T-helper 1 cell (primary cell): Measurements from ENCODE around the gene CDC42BPB.
"Not testable (repeated sequence)": the region's sequence is repeated elsewhere in the genome, so short reads cannot be mapped to it uniquely, and the experiment has no call there.

Source experiments
- DNase-seq, 5 donors: peaks; one replicate each; pipeline ENCODE4 v3.0.0-alpha.2; 2012 to 2020

Gene CDC42BPB

GRCh38 chr14:103071544-103072251 is 14.3 kb upstream of the CDC42BPB start:
- no peak for DNase-seq

DNA sequence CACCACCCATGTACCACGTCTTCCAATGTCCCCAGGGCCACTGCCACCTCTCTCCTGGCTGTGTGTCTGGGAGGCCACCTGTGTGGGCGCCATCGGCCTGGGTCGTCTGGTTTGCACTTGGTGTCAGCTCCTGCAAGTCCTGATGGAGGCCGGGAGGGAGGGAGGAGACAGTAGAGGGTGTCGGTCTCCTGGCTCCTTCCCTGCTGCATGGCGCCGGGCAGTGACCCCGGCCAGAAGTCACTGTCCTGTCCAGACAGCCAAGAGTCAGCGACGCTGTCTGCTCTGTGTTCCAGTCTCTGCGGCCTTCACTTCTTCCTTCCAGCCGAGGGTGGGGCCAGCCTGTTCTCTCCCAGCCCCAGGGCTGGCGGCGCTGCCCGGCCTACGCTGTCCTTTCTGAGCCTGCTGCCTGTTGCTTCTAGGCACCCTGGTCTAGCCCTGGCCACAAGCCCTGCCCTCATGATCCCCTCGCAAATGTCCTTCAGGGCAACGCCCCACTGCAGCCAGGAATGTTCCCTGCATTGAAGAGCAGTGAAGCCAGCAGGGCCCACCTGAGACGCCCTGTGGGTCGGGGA is 13.7 kb upstream of the CDC42BPB start:
- no peak for DNase-seq

- no peak for DNase-seq
Observed at GRCh38 chr14:103070263-103070885, 13.0 kb upstream of the CDC42BPB start.

GRCh38 chr14:103068351-103069073 is 11.2 kb upstream of the CDC42BPB start:
- no peak for DNase-seq

DNA sequence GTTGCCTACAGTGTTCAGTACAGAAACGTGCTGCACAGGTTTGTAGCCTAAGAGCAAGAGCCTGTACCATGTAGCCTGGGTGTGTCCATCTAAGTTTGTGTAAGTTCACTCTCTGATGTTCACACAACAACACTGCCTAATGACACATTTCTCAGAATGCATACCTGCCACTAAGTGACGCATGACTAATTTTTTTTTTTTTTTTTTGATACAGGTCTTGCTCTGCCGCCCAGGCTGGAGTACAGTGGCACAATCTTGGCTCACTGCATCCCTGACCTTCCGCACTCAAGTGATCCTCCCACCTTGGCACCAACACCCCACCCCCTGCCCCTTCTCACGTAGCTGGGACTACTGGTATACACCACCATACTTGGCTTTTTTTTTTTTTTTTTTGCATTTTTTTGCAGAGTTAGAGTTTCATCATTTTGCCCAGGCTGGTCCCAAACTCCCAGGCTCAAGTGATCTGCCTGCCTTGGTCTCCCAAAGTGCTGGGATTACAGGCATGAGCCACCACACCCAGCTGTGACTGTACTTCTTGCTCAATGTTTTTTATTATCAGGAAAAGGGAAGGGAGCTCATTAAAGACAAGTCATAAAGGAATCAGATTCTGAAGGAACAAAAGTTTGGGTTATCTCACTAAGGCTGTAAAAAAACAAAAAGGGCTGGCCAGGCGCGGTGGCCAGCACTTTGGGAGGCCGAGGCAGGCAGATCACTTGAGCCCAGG is 10.0 kb upstream of the CDC42BPB start:
- DNase-seq, result no peak

DNA sequence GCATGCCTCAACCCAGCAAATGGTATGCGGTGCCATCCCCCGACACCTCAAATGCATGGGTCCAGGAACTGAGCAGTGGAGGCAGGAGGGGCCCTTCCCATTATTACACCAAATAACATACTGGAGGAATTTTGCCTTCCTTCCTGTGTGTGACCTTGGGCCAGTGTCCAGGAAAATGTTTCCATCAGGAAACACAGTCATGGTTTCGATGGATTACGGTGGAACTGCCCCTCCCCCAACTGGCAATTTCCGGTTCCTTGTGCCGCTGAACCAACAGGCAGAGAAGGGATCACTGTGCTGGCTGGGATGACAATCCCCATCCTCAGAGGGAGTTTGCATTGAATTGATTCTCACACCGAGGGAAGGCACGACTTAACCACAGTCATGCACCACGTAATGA is 9.1 kb upstream of the CDC42BPB start:
- no peak for DNase-seq

- DNase-seq, result no peak
Observed at GRCh38 chr14:103065861-103066260, 8.5 kb upstream of the CDC42BPB start.

DNA sequence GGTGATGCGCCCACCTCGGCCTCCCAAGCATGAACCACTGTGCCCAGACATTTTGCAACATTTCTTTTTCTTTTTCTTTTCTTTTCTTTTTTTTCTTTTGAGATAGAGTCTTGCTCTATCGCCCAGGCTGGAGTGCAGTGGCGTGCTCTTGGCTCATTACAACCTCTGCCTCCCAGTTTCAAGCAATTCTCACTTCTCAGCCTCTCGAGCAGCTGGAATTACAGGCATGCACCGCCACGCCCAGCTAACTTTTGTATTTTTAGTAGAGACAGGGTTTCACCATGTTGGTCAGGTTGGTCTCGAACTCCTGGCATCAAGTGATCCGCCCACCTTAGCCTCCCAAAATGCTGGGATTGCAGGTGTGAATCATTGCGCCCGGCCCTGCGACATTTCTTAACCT is 7.6 kb upstream of the CDC42BPB start:
- DNase-seq, result no peak

DNA sequence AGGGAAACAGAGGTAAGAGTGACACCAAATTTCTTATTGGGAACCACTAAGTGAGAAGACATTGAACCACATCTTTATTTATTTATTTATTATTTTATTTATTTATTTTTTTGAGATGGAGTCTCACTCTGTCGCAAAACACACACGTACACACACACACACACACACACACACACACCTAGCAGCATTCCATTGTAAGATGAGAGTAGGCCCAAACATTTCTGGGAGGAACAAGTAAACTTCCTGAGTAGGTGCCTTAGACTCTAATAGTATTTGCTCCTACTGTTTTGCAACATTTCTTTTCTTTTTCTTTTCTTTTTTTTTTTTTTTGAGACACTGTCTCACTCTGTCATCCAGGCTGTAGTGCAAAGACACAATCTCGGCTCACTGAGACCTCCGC is 7.1 kb upstream of the CDC42BPB start:
- DNase-seq, result no peak

DNA sequence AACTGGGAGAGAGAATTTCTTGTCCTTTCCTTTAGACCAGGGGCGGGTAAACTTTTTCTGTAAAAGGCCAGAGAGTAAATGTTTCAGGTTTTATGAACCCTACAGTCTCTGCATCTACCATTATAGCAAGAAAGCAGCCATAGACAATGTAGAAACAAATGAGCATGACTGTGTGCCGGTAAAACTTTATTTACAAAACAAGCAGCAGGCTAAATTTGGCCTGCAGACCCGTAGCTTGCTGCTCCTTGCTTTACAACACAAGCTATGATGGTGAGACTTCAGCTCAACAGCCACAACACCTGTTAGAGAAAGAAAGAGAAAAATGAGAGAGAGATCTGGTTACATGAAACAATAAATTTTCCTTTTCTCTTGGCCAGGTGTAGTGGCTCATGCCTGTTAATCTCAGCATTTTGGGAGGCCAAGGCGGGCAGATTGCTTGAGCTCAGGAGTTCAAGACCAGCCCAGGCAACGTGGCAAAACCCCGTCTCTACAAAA is 4.2 kb upstream of the CDC42BPB start:
- DNase-seq, result no peak

DNA sequence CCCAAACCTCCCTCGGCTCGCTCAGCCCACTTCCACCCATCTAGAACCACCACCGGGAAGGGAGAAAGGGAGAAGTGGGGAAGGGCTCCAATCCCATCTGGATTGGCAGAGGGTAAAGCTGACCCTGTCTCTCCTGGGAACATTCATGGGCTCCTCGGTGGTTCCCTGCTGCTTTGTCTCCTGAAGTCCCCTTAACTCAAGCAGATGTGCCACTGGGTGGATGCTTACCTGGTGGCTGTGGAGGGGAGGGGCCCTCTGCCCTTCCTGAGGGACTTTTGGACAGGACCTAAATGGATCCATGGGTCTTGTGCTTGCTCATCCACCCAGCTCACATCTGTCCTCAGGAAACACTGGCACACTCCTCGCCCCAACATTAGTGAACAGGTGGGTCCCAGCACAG is 2.2 kb upstream of the CDC42BPB start:
- DNase-seq, result no peak

GRCh38 chr14:103058164-103059055 is 1.1 kb upstream of the CDC42BPB start:
- DNase-seq, result no peak

DNA sequence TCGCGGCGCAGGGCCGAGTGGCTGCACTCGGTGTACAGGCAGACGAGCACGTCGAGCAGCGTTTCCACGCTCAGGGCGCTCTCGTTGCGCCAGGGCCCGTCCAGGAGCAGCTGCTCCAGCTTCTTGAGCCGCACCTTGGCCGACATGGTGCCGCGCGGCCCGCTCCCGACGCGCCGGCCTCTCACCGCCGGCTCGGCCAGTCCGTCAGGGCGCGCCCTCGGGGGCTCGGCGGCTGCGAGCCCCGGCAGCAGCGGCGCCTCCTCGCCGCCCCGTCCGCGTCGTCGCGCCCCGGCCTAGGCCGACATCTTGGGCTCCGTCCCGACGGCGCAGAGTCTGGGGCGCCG is 349 bp downstream of the CDC42BPB start:
- no peak for DNase-seq

DNA sequence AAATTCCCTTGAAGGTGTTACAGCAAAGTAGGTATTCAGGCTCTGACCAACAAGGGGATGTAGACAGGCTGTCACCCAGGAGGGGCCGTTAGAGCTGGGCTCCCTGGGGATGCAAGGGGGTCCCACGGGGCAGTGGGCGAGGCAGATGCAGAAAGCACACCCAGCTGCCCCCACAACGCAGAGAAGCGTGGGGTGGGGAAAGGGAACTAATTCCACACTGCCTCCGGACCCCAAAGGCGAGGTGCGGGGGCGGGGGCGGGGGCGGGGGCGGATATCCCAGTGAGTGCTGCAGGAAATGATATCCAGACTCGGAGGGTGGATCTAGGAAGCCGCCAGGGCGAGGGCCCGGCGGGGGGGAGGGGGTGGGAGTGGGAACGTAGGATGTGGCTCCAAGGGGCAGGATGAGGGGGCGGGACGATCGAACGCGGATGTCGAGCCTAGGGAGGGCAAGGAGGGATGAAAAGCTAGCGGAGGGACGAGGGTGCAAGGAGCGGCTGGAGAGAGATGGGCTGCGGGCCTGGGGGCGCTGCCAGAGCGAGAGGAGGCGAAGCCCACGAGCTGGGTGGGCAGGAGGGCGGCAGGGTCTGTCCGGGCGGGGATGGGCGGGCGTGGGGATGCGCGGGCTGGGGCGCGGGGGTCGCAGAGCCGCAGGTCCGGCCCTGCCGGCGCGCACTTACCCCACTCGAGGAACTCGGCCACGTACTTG is 874 bp downstream of the CDC42BPB start:
- DNase-seq, result no peak

- DNase-seq, result no peak
Observed at GRCh38 chr14:103055695-103056094, 1.7 kb downstream of the CDC42BPB start.

GRCh38 chr14:103052407-103052806 is 4.9 kb downstream of the CDC42BPB start:
- no peak for DNase-seq

- DNase-seq, result no peak
Observed at GRCh38 chr14:103050935-103051334, 6.4 kb downstream of the CDC42BPB start.

- not testable (repeated sequence) for DNase-seq
Observed at GRCh38 chr14:103047453-103047852, 9.9 kb downstream of the CDC42BPB start.

- DNase-seq, result no peak
Observed at GRCh38 chr14:103045371-103045869, 11.9 kb downstream of the CDC42BPB start.

GRCh38 chr14:103043257-103044015 is 13.9 kb downstream of the CDC42BPB start:
- DNase-seq, result no peak
